H1 (cell line): ENCODE data around the gene DCK. TPM values are rescaled to one million over a fixed set of nuclear protein-coding genes. Genes with fewer than 3 reads are reported as not detected.
"Not testable (repeated sequence)": the region's sequence is repeated elsewhere in the genome, so short reads cannot be mapped to it uniquely, and the experiment has no call there.

ENCODE experiments used
- CTCF ChIA-PET: fragments of 300-600 bp; sonication (Branson Sonifier 250); formaldehyde crosslinking; loops from one replicate; lab custom pipeline; 2021; ENCODE audit not compliant: partially characterized antibody; lab: Charles Lee
- POLR2A ChIA-PET: fragments of 300-600 bp; sonication (Branson Sonifier 250); formaldehyde crosslinking; loops from one replicate; lab custom pipeline; 2021; ENCODE audit warnings: inconsistent platforms; ENCODE audit not compliant: partially characterized antibody; lab: Charles Lee
- DNase-seq, 2 experiments: peaks; one replicate each; pipeline versions ENCODE4 v3.0.0 to v3.0.0-alpha.2; 2010 to 2022; ENCODE audit warnings: low spot score in 2 of 2, low read depth in 1 of 2, mixed read lengths in 1 of 2
- FAIRE-seq: peaks from 2 replicates; lab custom pipeline; 2011; peaks lifted over from hg19 to GRCh38; lab: Jason Lieb, UNC
- H2AFZ ChIP-seq: 2 replicates; pipeline ENCODE4 v1.8.1; 2012; ENCODE audit warnings: low read length, inconsistent platforms
- H2AK5ac ChIP-seq: 2 replicates; pipeline ENCODE4 v1.6.1; 2013; ENCODE audit warnings: low read depth, low read length
- H2BK120ac ChIP-seq: replicated peaks from 2 replicates; pipeline ENCODE3; 2013; ENCODE audit warnings: low read depth, low read length, inconsistent platforms
- H2BK12ac ChIP-seq: 2 replicates; pipeline ENCODE4 v1.6.1; 2013; ENCODE audit warnings: low read depth, low read length
- H2BK15ac ChIP-seq: 2 replicates; pipeline ENCODE4 v1.6.1; 2013; ENCODE audit warnings: low read length
- H2BK20ac ChIP-seq: 2 replicates; pipeline ENCODE4 v1.6.1; 2013; ENCODE audit warnings: low read length
- H2BK5ac ChIP-seq: 2 replicates; pipeline ENCODE4 v1.6.1; 2013; ENCODE audit warnings: low read depth, low read length
- H3K14ac ChIP-seq: 2 replicates; pipeline ENCODE4 v1.6.1; 2013; ENCODE audit warnings: inconsistent platforms; ENCODE audit not compliant: insufficient read length
- H3K18ac ChIP-seq: 2 replicates; pipeline ENCODE4 v1.6.1; 2013; ENCODE audit warnings: low read length; ENCODE audit errors: extremely low read depth
- H3K23ac ChIP-seq: 2 replicates; pipeline ENCODE4 v1.6.1; 2013; ENCODE audit warnings: inconsistent platforms; ENCODE audit not compliant: insufficient read length
- H3K23me2 ChIP-seq: 2 replicates; pipeline ENCODE4 v1.6.1; 2013; ENCODE audit warnings: low read depth, low read length
- H3K27ac ChIP-seq: 2 replicates; pipeline ENCODE4 v1.6.1; 2011; ENCODE audit warnings: low read depth, low read length, inconsistent platforms
- H3K27me3 ChIP-seq, 4 experiments: replicated peaks in 1 of 4; 1 replicate in 1 of 4; 2 replicates in 3 of 4; pipeline versions ENCODE4 v1.6.1 to v1.8.1; 2011 to 2013; ENCODE audit warnings: low read length in 3 of 4, mild to moderate bottlenecking in 3 of 4, inconsistent platforms in 2 of 4, mixed read lengths in 2 of 4, moderate library complexity in 1 of 4; ENCODE audit not compliant: control insufficient read depth in 3 of 4, insufficient read depth in 3 of 4; ENCODE audit errors: extremely low read depth in 1 of 4
- H3K36me3 ChIP-seq, 4 experiments: 2 replicates each; pipeline versions ENCODE4 v1.6.1 to v1.8.1; 2011 to 2013; ENCODE audit warnings: mild to moderate bottlenecking in 4 of 4, low read length in 3 of 4, moderate library complexity in 2 of 4, control low read depth in 1 of 4, inconsistent platforms in 1 of 4; ENCODE audit not compliant: insufficient read depth in 4 of 4, control insufficient read depth in 2 of 4
- H3K4ac ChIP-seq: replicated peaks from 2 replicates; pipeline ENCODE3; 2013; ENCODE audit warnings: low read length, low read depth, mixed read lengths, inconsistent platforms; ENCODE audit not compliant: insufficient read length
- H3K4me1 ChIP-seq, 4 experiments: replicated peaks in 1 of 4; 1 replicate in 1 of 4; 2 replicates in 3 of 4; pipeline versions ENCODE4 v1.6.1 to v1.8.1; 2011 to 2013; ENCODE audit warnings: low read length in 3 of 4, inconsistent platforms in 2 of 4, mixed read lengths in 1 of 4; ENCODE audit not compliant: insufficient read depth in 4 of 4, control insufficient read depth in 3 of 4
- H3K4me2 ChIP-seq, 2 experiments: 2 replicates each; pipeline versions ENCODE4 v1.6.1 to v1.8.1; 2011 to 2013; ENCODE audit warnings: low read depth in 2 of 2, low read length in 2 of 2, control low read depth in 1 of 2, inconsistent platforms in 1 of 2, mild to moderate bottlenecking in 1 of 2; ENCODE audit not compliant: insufficient read depth in 1 of 2
- H3K4me3 ChIP-seq, 4 experiments: fragments of 200-600, 300-600 bp in 1 of 4; sonication (generic), shearing (Covaris generic), sonication (Bioruptor Twin) in 1 of 4; 2 replicates each; pipeline versions ENCODE4 v1.5.1 to v1.8.1; 2011 to 2016; ENCODE audit warnings: low read length in 4 of 4, low read depth in 3 of 4, control low read depth in 2 of 4, inconsistent platforms in 2 of 4, mild to moderate bottlenecking in 2 of 4, mixed read lengths in 1 of 4, moderate library complexity in 1 of 4; ENCODE audit not compliant: insufficient read depth in 2 of 4; ENCODE audit errors: extremely low read depth in 1 of 4
- H3K56ac ChIP-seq: replicated peaks from 2 replicates; pipeline ENCODE3; 2013; ENCODE audit warnings: low read depth, mild to moderate bottlenecking, mixed read lengths, low read length, inconsistent platforms; ENCODE audit not compliant: insufficient read length
- H3K79me1 ChIP-seq: 2 replicates; pipeline ENCODE4 v1.6.1; 2013; ENCODE audit warnings: low read depth, low read length, control low read depth
- H3K79me2 ChIP-seq, 2 experiments: 2 replicates each; pipeline versions ENCODE4 v1.6.1 to v1.8.1; 2012 to 2013; ENCODE audit warnings: low read length in 2 of 2, mild to moderate bottlenecking in 2 of 2, inconsistent platforms in 1 of 2; ENCODE audit not compliant: insufficient read depth in 2 of 2, control insufficient read depth in 1 of 2
- H3K9ac ChIP-seq, 4 experiments: replicated peaks in 1 of 4; 1 replicate in 1 of 4; 2 replicates in 3 of 4; pipeline versions ENCODE4 v1.6.1 to v1.8.1; 2011 to 2013; ENCODE audit warnings: low read depth in 3 of 4, low read length in 3 of 4, control low read depth in 2 of 4, mild to moderate bottlenecking in 2 of 4, moderate library complexity in 2 of 4, inconsistent platforms in 1 of 4; ENCODE audit errors: extremely low read depth in 1 of 4
- H3K9me3 ChIP-seq, 2 experiments: 2 replicates each; pipeline versions ENCODE4 v1.6.1 to v1.8.1; 2012 to 2013; ENCODE audit warnings: mild to moderate bottlenecking in 2 of 2, moderate library complexity in 2 of 2, control low read depth in 1 of 2, inconsistent platforms in 1 of 2, low read depth in 1 of 2, low read length in 1 of 2, mixed read lengths in 1 of 2; ENCODE audit not compliant: insufficient read depth in 2 of 2
- H4K20me1 ChIP-seq, 2 experiments: replicated peaks in 1 of 2; 2 replicates each; pipeline versions ENCODE3 to v1.8.1; 2011 to 2013; ENCODE audit warnings: inconsistent platforms in 2 of 2, low read length in 2 of 2, mild to moderate bottlenecking in 1 of 2; ENCODE audit not compliant: insufficient read depth in 2 of 2, control insufficient read depth in 1 of 2
- H4K5ac ChIP-seq: 2 replicates; pipeline ENCODE4 v1.6.1; 2013; ENCODE audit warnings: low read length, low read depth, mixed read lengths, inconsistent platforms; ENCODE audit not compliant: insufficient read length
- H4K8ac ChIP-seq: 2 replicates; pipeline ENCODE4 v1.8.0; 2013; ENCODE audit warnings: mild to moderate bottlenecking, moderate library complexity, low read length, inconsistent platforms; ENCODE audit not compliant: insufficient read depth; ENCODE audit errors: extremely low read depth
- H4K91ac ChIP-seq: replicated peaks from 2 replicates; pipeline ENCODE3; 2013; ENCODE audit warnings: low read length, mixed read lengths, inconsistent platforms; ENCODE audit not compliant: insufficient read length
- WGBS, 2 experiments: shearing (Covaris generic) in 1 of 2; methylation state at CpG; one replicate each; pipeline versions ENCODE4 v1.1.6 to v1.1.7; 2013 to 2015; ENCODE audit warnings: low lambda C conversion rate in 2 of 2, mixed read lengths in 2 of 2, inconsistent platforms in 1 of 2, low coverage in 1 of 2, missing lambda C conversion rate in 1 of 2; ENCODE audit not compliant: insufficient replicate concordance in 2 of 2, insufficient coverage in 1 of 2, insufficient read length in 1 of 2; ENCODE audit errors: extremely low coverage in 1 of 2, missing lambda C conversion rate in 1 of 2; 5-methylcytosine and 5-hydroxymethylcytosine counted together
- polyA plus RNA-seq, 7 experiments: library from polyadenylated mRNA; depleted of rRNA in 3 of 7; stranded (reverse) in 5 of 7; unstranded in 2 of 7; fragments of >200 nt in 5 of 7; fragments of 200-250 nt in 2 of 7; gene quantifications; 1 replicate in 5 of 7; 2 replicates in 1 of 7; 4 replicates in 1 of 7; pipeline versions ENCODE4 v1.2.1 to v1.2.3, GENCODE V29; 2011 to 2013; ENCODE audit warnings: missing spikeins in 2 of 7, mixed read lengths in 2 of 7
- total RNA-seq: library from RNA; stranded (reverse); fragmentation: NEBNext Ultra II Directional; extraction: Animal tissue kit (Norgen Biotek cat#: 25700); gene quantifications from 2 replicates; pipeline ENCODE4 v1.2.1, GENCODE V29; 2021

The DCK gene
- total and polyA plus RNA-seq, 2 of the 8 experiments (the other 6 are each of a cell fraction or from before 2014, with no cell fraction given) = 4.8 to 18.1 TPM

DNA sequence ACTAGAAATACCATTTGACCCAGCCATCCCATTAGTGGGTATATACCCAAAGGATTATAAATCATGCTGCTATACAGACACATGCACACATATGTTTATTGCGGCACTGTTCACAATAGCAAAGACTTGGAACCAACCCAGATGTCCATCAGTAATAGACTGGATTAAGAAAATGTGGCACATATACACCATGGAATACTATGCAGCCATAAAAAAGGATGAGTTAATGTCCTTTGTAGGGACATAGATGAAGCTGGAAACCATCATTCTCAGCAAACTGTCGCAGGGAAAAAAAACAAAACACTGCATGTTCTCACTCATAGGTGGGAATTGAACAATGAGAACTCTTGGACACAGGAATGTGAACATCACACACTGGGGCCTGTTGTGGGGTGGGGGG is 23.9 kb downstream of the DCK start:
- H2BK12ac ChIP-seq, H2BK20ac ChIP-seq, H3K4ac ChIP-seq, H3K27me3 ChIP-seq, H4K8ac ChIP-seq, H3K9me3 ChIP-seq, H3K23ac ChIP-seq, H4K91ac ChIP-seq, H2AK5ac ChIP-seq, H3K4me3 ChIP-seq, H3K9ac ChIP-seq, H3K79me2 ChIP-seq, H3K56ac ChIP-seq, H3K4me1 ChIP-seq, POLR2A ChIA-PET, FAIRE-seq, H3K4me2 ChIP-seq, H3K23me2 ChIP-seq, H3K18ac ChIP-seq, H2BK120ac ChIP-seq, H3K27ac ChIP-seq, H4K5ac ChIP-seq, H2BK5ac ChIP-seq, H2BK15ac ChIP-seq, DNase-seq, H3K36me3 ChIP-seq, H2AFZ ChIP-seq, H4K20me1 ChIP-seq, H3K14ac ChIP-seq, H3K79me1 ChIP-seq: not testable (repeated sequence)
- WGBS, 2 experiments = 97% methylated on average over 2 of the region's 2 CpGs; no CpG with 5 or more reads in 1 of the 2 experiments
- CTCF ChIA-PET = interaction anchor here (2.3 kb wide), 1 partner anchor 8 kb away, joined by 14 read pairs; no protein-coding TSS in a partner anchor
